ENCODE measurements around the gene PTPRD. TPM values are rescaled to one million over a fixed set of nuclear protein-coding genes. Genes with fewer than 3 reads are reported as not detected.
A peak's percentile ranks its signal among the peaks of the same experiment; 100 is the strongest.

PTPRD gene
- total RNA-seq, 1 donor from 2014 or later: 15.6 TPM

- H3K36me3 ChIP-seq: no peaks in the 10 kb centered on the region
- H3K27me3 ChIP-seq (ENCODE audit: low read depth): no peaks in the 10 kb centered on the region
- no peak for DNase-seq
- H3K27ac ChIP-seq (replicated peaks): no peak overlapping the region
- TF ChIP-seq CTCF (IDR thresholded peaks at IDR 0.05; ENCODE audit: borderline replicate concordance): no peak
- intact Hi-C loops (cut with micrococcal nuclease): no loop called here
- no peaks in the 10 kb centered on the region for H3K4me1 ChIP-seq
- no peaks in the 10 kb centered on the region for H3K9me3 ChIP-seq (replicated peaks)
- no peak overlapping the region for H3K4me3 ChIP-seq
Observed at GRCh38 chr9:10173561-10173960, 439.2 kb downstream of the PTPRD start.

- TF ChIP-seq CTCF (IDR thresholded peaks at IDR 0.05; ENCODE audit: borderline replicate concordance): no peak
- no peak overlapping the region for H3K4me3 ChIP-seq
- intact Hi-C loops (cut with micrococcal nuclease): no loop called here
- no peaks in the 10 kb centered on the region for H3K27me3 ChIP-seq (ENCODE audit: low read depth)
- H3K9me3 ChIP-seq (replicated peaks): no peaks in the 10 kb centered on the region
- no peak overlapping the region for H3K27ac ChIP-seq (replicated peaks)
- no peak for DNase-seq
- H3K4me1 ChIP-seq: no peaks in the 10 kb centered on the region
- no peaks in the 10 kb centered on the region for H3K36me3 ChIP-seq
Observed at GRCh38 chr9:10172476-10172875, 440.3 kb downstream of the PTPRD start.

GRCh38 chr9:10168241-10168640, 444.6 kb downstream of the PTPRD start:
- no peak for DNase-seq
- no peak for TF ChIP-seq CTCF (IDR thresholded peaks at IDR 0.05; ENCODE audit: borderline replicate concordance)
- no peaks in the 10 kb centered on the region for H3K4me1 ChIP-seq
- H3K9me3 ChIP-seq (replicated peaks): no peaks in the 10 kb centered on the region
- H3K4me3 ChIP-seq: no peak overlapping the region
- intact Hi-C loops (cut with micrococcal nuclease): no loop called here
- no peaks in the 10 kb centered on the region for H3K27me3 ChIP-seq (ENCODE audit: low read depth)
- no peaks in the 10 kb centered on the region for H3K36me3 ChIP-seq
- no peak overlapping the region for H3K27ac ChIP-seq (replicated peaks)

- intact Hi-C loops (cut with micrococcal nuclease): no loop called here
- no peaks in the 10 kb centered on the region for H3K27me3 ChIP-seq (ENCODE audit: low read depth)
- H3K4me1 ChIP-seq: peaks cover 4% of the 10 kb centered on the region
- H3K36me3 ChIP-seq: no peaks in the 10 kb centered on the region
- no peaks in the 10 kb centered on the region for H3K9me3 ChIP-seq (replicated peaks)
- no peak overlapping the region for H3K4me3 ChIP-seq
- H3K27ac ChIP-seq (replicated peaks): no peak overlapping the region
- no peak for TF ChIP-seq CTCF (IDR thresholded peaks at IDR 0.05; ENCODE audit: borderline replicate concordance)
- DNase-seq: no peak
Observed at GRCh38 chr9:10148796-10149195, 464.0 kb downstream of the PTPRD start.

GRCh38 chr9:10146517-10147331, 466.1 kb downstream of the PTPRD start:
- H3K27ac ChIP-seq (replicated peaks): peak overlapping the region; percentile 34
- no peak for DNase-seq

More at GRCh38 chr9:10146517-10147331, 466.1 kb downstream of the PTPRD start:
- no peak for TF ChIP-seq CTCF (IDR thresholded peaks at IDR 0.05; ENCODE audit: borderline replicate concordance)
- H3K4me1 ChIP-seq: peaks cover 7% of the 10 kb centered on the region
- intact Hi-C loops (cut with micrococcal nuclease): no loop called here
- H3K36me3 ChIP-seq: no peaks in the 10 kb centered on the region
- H3K9me3 ChIP-seq (replicated peaks): no peaks in the 10 kb centered on the region
- H3K27me3 ChIP-seq (ENCODE audit: low read depth): no peaks in the 10 kb centered on the region
- no peak overlapping the region for H3K4me3 ChIP-seq
